ENCODE measurements around the gene PANX1.

DNA sequence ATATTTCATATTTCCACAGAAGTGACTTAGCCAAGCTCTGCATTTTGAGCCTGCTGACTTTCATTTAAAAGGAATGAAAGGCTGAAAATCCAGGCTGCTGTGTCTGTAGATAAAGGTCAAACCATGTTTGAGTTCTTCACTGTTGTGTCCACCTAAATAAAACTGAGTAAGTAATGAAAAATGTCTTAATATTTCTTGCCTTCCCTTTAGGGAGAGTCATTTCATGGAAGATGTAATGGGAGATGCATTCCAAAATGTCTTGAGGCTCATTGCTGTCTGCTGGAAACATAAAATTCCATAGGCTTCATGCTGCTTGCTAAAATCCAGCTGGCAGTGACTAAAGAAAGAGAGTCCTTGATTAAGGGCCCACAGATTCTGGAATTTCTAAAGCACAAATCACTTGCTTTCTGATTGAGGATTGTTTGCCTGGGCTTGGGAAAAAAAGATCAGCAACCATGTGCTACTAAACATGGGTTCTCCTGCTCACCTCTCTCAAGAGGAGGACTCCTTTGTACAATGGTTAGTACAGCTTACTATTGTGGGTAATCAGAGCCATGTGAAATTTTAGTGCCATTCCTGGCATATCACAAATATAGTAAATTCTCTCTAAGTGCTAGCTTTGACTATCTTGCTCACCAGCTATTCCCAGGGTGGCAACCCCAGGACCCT lies 56.9 kb downstream of the PANX1 start:
- TF ChIP-seq POLR2A (IDR thresholded peaks at IDR 0.05; ENCODE audit: borderline replicate concordance, extremely low read depth, insufficient read depth, insufficient read length) = no peak
- TF ChIP-seq EZH2 (IDR thresholded peaks at IDR 0.05) = no peak
- TF ChIP-seq, protein P1, sequence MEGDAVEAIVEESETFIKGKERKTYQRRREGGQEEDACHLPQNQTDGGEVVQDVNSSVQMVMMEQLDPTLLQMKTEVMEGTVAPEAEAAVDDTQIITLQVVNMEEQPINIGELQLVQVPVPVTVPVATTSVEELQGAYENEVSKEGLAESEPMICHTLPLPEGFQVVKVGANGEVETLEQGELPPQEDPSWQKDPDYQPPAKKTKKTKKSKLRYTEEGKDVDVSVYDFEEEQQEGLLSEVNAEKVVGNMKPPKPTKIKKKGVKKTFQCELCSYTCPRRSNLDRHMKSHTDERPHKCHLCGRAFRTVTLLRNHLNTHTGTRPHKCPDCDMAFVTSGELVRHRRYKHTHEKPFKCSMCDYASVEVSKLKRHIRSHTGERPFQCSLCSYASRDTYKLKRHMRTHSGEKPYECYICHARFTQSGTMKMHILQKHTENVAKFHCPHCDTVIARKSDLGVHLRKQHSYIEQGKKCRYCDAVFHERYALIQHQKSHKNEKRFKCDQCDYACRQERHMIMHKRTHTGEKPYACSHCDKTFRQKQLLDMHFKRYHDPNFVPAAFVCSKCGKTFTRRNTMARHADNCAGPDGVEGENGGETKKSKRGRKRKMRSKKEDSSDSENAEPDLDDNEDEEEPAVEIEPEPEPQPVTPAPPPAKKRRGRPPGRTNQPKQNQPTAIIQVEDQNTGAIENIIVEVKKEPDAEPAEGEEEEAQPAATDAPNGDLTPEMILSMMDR (IDR thresholded peaks at IDR 0.05 in 2 of 3, conservative IDR thresholded peaks at IDR 0.05 in 1 of 3; ENCODE audit: borderline replicate concordance in 1 of 3, insufficient read depth in 1 of 3, low read depth in 2 of 3, low read length in 2 of 3) = no peak
- no peak for TF ChIP-seq YY1 (IDR thresholded peaks at IDR 0.05; ENCODE audit: extremely low read depth, insufficient replicate concordance, low read depth, low read length)
- TF ChIP-seq, protein P2, sequence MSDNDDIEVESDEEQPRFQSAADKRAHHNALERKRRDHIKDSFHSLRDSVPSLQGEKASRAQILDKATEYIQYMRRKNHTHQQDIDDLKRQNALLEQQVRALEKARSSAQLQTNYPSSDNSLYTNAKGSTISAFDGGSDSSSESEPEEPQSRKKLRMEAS (IDR thresholded peaks at IDR 0.05) = no peak
- no peak for TF ChIP-seq FOSL1 (IDR thresholded peaks at IDR 0.05; ENCODE audit: low read depth)
- TF ChIP-seq, protein P3, sequence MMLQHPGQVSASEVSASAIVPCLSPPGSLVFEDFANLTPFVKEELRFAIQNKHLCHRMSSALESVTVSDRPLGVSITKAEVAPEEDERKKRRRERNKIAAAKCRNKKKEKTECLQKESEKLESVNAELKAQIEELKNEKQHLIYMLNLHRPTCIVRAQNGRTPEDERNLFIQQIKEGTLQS (IDR thresholded peaks at IDR 0.05) = no peak
- TF ChIP-seq ZFX (IDR thresholded peaks at IDR 0.05) = no peak
- no peak for TF ChIP-seq EZH2phosphoT487 (IDR thresholded peaks at IDR 0.05; ENCODE audit: borderline replicate concordance)

All from HCT116 (cell line).